Osteoblast (primary cell): ENCODE data around the gene FAM20C. TPM values are rescaled to one million over a fixed set of nuclear protein-coding genes. Genes with fewer than 3 reads are reported as not detected.

Experiments used
- DNase-seq: peaks from one replicate; pipeline ENCODE4 v3.0.0; 2011; ENCODE audit warnings: low spot score, mixed read lengths; ENCODE audit not compliant: insufficient read length; ENCODE audit errors: missing footprints
- H2AFZ ChIP-seq: 2 replicates; pipeline ENCODE4 v1.6.0; 2011; ENCODE audit warnings: mild to moderate bottlenecking, low read length
- H3K27ac ChIP-seq: 2 replicates; pipeline ENCODE4 v1.5.1; 2011; ENCODE audit warnings: mild to moderate bottlenecking, low read depth, low read length, moderate library complexity
- H3K27me3 ChIP-seq: 2 replicates; pipeline ENCODE4 v1.6.0; 2012; ENCODE audit warnings: mild to moderate bottlenecking, control low read depth, inconsistent platforms, low read length, moderate library complexity; ENCODE audit not compliant: insufficient read depth
- H3K36me3 ChIP-seq: 2 replicates; pipeline ENCODE4 v1.5.1; 2011; ENCODE audit warnings: mild to moderate bottlenecking, low read length, control low read depth, moderate library complexity; ENCODE audit not compliant: insufficient read depth
- H3K4me1 ChIP-seq: 2 replicates; pipeline ENCODE4 v1.5.1; 2011; ENCODE audit warnings: mild to moderate bottlenecking, low read length, control low read depth, moderate library complexity; ENCODE audit not compliant: insufficient read depth
- H3K4me2 ChIP-seq: 2 replicates; pipeline ENCODE4 v1.6.0; 2011; ENCODE audit warnings: mild to moderate bottlenecking, low read length; ENCODE audit not compliant: insufficient read depth
- H3K4me3 ChIP-seq: fragments of 200-600 bp; sonication (generic); 3 replicates; pipeline ENCODE4 v1.5.1; 2012; ENCODE audit warnings: mild to moderate bottlenecking, low read length, inconsistent platforms; ENCODE audit not compliant: insufficient read depth
- H3K79me2 ChIP-seq: 2 replicates; pipeline ENCODE4 v1.6.0; 2012; ENCODE audit warnings: mild to moderate bottlenecking, low read length, control low read depth, inconsistent platforms; ENCODE audit not compliant: insufficient read depth
- H3K9me3 ChIP-seq: 2 replicates; pipeline ENCODE4 v1.5.1; 2011; ENCODE audit warnings: low read depth, low read length, control low read depth
- H4K20me1 ChIP-seq: 2 replicates; pipeline ENCODE4 v1.6.0; 2012; ENCODE audit warnings: mild to moderate bottlenecking, low read length, control low read depth; ENCODE audit not compliant: insufficient read depth
- CTCF ChIP-seq: IDR thresholded peaks from 2 replicates; pipeline ENCODE4 v1.5.1; 2011; ENCODE audit warnings: mild to moderate bottlenecking, low read depth, low read length, moderate library complexity; ENCODE audit errors: extremely low read depth
- total RNA-seq: library from RNA; depleted of rRNA; stranded (reverse); fragments of >200 nt; gene quantifications from 2 replicates; pipeline ENCODE4 v1.2.3, GENCODE V29; 2012

Gene FAM20C
- total RNA-seq, 1 donor, result 46.0 TPM

DNA sequence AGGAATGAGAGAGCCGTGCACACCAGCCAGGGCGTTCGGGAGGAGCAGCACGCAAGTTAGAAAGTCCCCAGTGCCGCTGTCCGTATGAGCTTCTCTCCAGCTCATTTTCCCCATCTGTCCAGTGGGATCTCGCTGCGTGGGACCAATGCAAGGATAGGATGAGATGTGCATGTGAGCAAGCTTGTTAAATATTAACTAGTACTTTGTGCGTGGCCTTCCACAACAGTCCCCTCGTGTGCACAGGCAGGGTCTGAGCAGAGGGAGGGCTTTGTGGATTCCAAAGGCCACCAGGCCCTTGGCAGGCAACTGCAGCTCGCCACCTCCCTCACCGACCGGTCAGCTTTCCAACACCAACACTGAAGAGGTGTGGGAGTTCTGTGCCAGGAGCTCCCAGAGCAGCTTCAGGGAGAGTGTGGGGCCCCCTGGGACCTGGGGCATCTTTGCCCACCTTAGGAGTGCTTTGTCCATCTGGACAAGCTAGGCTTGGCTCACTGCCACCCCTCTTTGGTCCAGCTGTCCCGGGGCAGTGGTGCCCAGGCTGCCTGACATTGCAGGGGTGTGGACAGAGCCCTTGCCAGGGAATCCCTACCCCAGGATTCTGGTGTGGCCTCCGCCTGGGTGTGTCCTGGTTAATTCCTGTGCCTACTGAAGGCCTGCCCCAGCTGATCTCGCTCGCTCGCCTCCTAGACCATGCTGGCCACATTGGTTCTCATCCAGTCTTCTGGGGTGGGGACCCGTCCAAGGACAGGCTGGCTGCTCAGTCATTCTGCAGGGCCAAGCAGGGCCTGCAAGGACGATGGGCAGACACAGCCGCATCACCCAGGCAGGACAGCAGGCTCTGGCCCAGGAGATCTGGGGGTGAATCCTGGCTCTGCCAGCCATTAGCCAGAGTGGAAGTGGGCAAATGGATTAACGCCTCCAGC, 5.3 kb downstream of the FAM20C start:
- H3K4me3 ChIP-seq, result no peak overlapping the region
- H3K4me1 ChIP-seq, result peaks cover 21% of the 10 kb centered on the region
- H3K9me3 ChIP-seq, result no peaks in the 10 kb centered on the region
- no peak overlapping the region for H2AFZ ChIP-seq
- DNase-seq, result no peak
- TF ChIP-seq CTCF, result no peak
- peaks cover 79% of the 10 kb centered on the region for H3K79me2 ChIP-seq
- peak overlapping the region; percentile 98 for H3K4me2 ChIP-seq
- no peak overlapping the region for H3K27ac ChIP-seq
- peaks cover 89% of the 10 kb centered on the region for H4K20me1 ChIP-seq
- peaks cover 84% of the 10 kb centered on the region for H3K36me3 ChIP-seq
- no peaks in the 10 kb centered on the region for H3K27me3 ChIP-seq

DNA sequence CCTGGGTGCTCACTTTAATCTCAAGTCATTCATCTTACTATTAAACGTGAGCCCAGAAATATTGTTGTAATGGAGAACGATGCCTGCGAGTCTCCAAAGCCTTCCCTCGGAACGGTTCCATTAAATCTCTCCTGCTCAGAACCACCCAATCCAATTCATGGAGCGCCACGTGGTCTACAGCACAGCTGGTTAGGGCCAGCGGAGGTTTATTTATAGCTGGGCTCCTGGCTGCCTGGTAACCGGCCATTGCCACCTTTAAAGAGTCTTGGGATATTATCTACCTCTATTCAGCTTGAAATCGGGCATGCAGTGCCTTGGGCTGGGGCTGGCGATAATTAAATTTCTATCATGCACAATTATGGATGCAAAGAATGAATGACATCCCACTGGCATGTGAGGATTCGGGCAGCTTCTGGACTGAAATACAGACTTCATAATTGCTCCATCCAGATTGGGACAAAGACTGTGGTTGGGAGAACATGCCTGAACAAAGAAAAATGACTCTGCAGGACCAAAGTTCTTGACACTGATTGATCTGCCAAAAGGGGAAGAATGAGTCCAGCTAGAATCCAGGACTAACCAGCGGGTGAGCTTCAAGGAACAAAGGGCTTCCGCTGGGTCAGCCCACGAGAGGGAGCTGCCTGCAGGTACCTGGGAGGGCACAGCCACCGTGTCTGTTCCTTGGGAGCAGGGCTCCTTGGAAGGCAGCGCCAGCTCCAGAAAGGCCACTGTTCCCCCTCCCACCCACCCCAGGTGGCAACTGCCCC, 7.3 kb downstream of the FAM20C start:
- Histone ChIP-seq H4K20me1 (peaks cover 95% of the 10 kb centered on the region), H3K79me2 (peaks cover 65% of the 10 kb centered on the region), H2AFZ (no peak overlapping the region), H3K9me3 (no peaks in the 10 kb centered on the region), H3K4me1 (peaks cover 17% of the 10 kb centered on the region), H3K27me3 (no peaks in the 10 kb centered on the region), H3K4me2 (no peak overlapping the region), H3K36me3 (peaks cover 99% of the 10 kb centered on the region), H3K27ac (no peak overlapping the region), H3K4me3 (no peak overlapping the region)
- DNase-seq, result no peak
- no peak for TF ChIP-seq CTCF

- TF ChIP-seq CTCF, result no peak
- Histone ChIP-seq H3K4me2 (no peak overlapping the region), H3K79me2 (peaks cover 58% of the 10 kb centered on the region), H3K27me3 (no peaks in the 10 kb centered on the region), H3K9me3 (no peaks in the 10 kb centered on the region), H3K36me3 (peaks cover 99% of the 10 kb centered on the region), H3K4me1 (peaks cover 11% of the 10 kb centered on the region), H4K20me1 (peaks cover 95% of the 10 kb centered on the region), H2AFZ (no peak overlapping the region), H3K4me3 (no peak overlapping the region), H3K27ac (no peak overlapping the region)
- no peak for DNase-seq
Measured at GRCh38 chr7:200290-200689, 7.9 kb downstream of the FAM20C start.

- H3K79me2 ChIP-seq, result peaks cover 54% of the 10 kb centered on the region
- no peaks in the 10 kb centered on the region for H3K27me3 ChIP-seq
- no peak overlapping the region for H2AFZ ChIP-seq
- H3K9me3 ChIP-seq, result no peaks in the 10 kb centered on the region
- H3K36me3 ChIP-seq, result peaks cover 99% of the 10 kb centered on the region
- TF ChIP-seq CTCF, result peak; percentile 12
- no peak overlapping the region for H3K27ac ChIP-seq
- H4K20me1 ChIP-seq, result peaks cover 93% of the 10 kb centered on the region
- H3K4me3 ChIP-seq, result no peak overlapping the region
- H3K4me1 ChIP-seq, result peaks cover 7% of the 10 kb centered on the region
- no peak overlapping the region for H3K4me2 ChIP-seq
- DNase-seq, result no peak
Measured at GRCh38 chr7:200704-201103, 8.3 kb downstream of the FAM20C start.
